C4-2B (cell line): ENCODE data around the gene HAGHL.

Source experiments
- ZFX ChIP-seq: fragments of 450-650 bp; IDR thresholded peaks from 2 replicates; pipeline ENCODE4 v1.6.1; 2017
- TF ChIP-seq, protein P1 (sequence below): fragments of 450-650 bp; conservative IDR thresholded peaks from 2 replicates; pipeline ENCODE4 v1.5.1; 2017; ENCODE audit warnings: mild to moderate bottlenecking

GRCh38 chr16:766008-766819 is 39.3 kb downstream of the HAGHL start:
- no peak for TF ChIP-seq ZFX
- TF ChIP-seq, protein P1, sequence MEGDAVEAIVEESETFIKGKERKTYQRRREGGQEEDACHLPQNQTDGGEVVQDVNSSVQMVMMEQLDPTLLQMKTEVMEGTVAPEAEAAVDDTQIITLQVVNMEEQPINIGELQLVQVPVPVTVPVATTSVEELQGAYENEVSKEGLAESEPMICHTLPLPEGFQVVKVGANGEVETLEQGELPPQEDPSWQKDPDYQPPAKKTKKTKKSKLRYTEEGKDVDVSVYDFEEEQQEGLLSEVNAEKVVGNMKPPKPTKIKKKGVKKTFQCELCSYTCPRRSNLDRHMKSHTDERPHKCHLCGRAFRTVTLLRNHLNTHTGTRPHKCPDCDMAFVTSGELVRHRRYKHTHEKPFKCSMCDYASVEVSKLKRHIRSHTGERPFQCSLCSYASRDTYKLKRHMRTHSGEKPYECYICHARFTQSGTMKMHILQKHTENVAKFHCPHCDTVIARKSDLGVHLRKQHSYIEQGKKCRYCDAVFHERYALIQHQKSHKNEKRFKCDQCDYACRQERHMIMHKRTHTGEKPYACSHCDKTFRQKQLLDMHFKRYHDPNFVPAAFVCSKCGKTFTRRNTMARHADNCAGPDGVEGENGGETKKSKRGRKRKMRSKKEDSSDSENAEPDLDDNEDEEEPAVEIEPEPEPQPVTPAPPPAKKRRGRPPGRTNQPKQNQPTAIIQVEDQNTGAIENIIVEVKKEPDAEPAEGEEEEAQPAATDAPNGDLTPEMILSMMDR, result no peak
